ENCODE measurements around the gene ZSWIM8.

The ZSWIM8 gene

GRCh38 chr10:73797324-73798025 is 12.1 kb downstream of the ZSWIM8 start:
- H3K27ac ChIP-seq (ENCODE audit: low read length): no peak overlapping the region
- no peak overlapping the region for H3K9ac ChIP-seq (ENCODE audit: low read length in 2 of 2)
- H3K36me3 ChIP-seq (ENCODE audit: control insufficient read depth in 2 of 2, insufficient read depth in 2 of 2, low read length in 2 of 2): peaks cover 65 to 74% of the 10 kb centered on the region in 2 donors
- H3K4me1 ChIP-seq (ENCODE audit: control insufficient read depth, insufficient read depth, low read length): peaks cover 3% of the 10 kb centered on the region
- no peaks in the 10 kb centered on the region for H3K27me3 ChIP-seq (ENCODE audit: control insufficient read depth in 1 of 2, insufficient read depth in 2 of 2, low read length in 2 of 2)
- H3K9me3 ChIP-seq (ENCODE audit: control insufficient read depth in 2 of 2, low read length in 2 of 2): no peaks in the 10 kb centered on the region
- H3K4me3 ChIP-seq (ENCODE audit: low read length in 2 of 2): no peak overlapping the region

GRCh38 chr10:73798087-73798486 is 12.7 kb downstream of the ZSWIM8 start:
- no peaks in the 10 kb centered on the region for H3K27me3 ChIP-seq (ENCODE audit: control insufficient read depth in 1 of 2, insufficient read depth in 2 of 2, low read length in 2 of 2)
- no peak overlapping the region for H3K27ac ChIP-seq (ENCODE audit: low read length)
- H3K9ac ChIP-seq (ENCODE audit: low read length in 2 of 2): no peak overlapping the region
- peaks cover 64 to 74% of the 10 kb centered on the region in 2 donors for H3K36me3 ChIP-seq (ENCODE audit: control insufficient read depth in 2 of 2, insufficient read depth in 2 of 2, low read length in 2 of 2)
- H3K4me3 ChIP-seq (ENCODE audit: low read length in 2 of 2): no peak overlapping the region
- H3K4me1 ChIP-seq (ENCODE audit: control insufficient read depth, insufficient read depth, low read length): peaks cover 3% of the 10 kb centered on the region
- H3K9me3 ChIP-seq (ENCODE audit: control insufficient read depth in 2 of 2, low read length in 2 of 2): no peaks in the 10 kb centered on the region

GRCh38 chr10:73798927-73799560 is 13.6 kb downstream of the ZSWIM8 start:
- no peak overlapping the region for H3K27ac ChIP-seq (ENCODE audit: low read length)

GRCh38 chr10:73799899-73800559 is 14.6 kb downstream of the ZSWIM8 start:
- Histone ChIP-seq H3K27ac (ENCODE audit: low read length) (peak overlapping the region; percentile 18), H3K27me3 (ENCODE audit: control insufficient read depth in 1 of 2, insufficient read depth in 2 of 2, low read length in 2 of 2) (no peaks in the 10 kb centered on the region)

More at GRCh38 chr10:73798927-73799560, 13.6 kb downstream of the ZSWIM8 start:
- peaks cover 3% of the 10 kb centered on the region for H3K4me1 ChIP-seq (ENCODE audit: control insufficient read depth, insufficient read depth, low read length)
- no peak overlapping the region for H3K4me3 ChIP-seq (ENCODE audit: low read length in 2 of 2)
- no peaks in the 10 kb centered on the region for H3K9me3 ChIP-seq (ENCODE audit: control insufficient read depth in 2 of 2, low read length in 2 of 2)
- no peak overlapping the region for H3K9ac ChIP-seq (ENCODE audit: low read length in 2 of 2)
- H3K27me3 ChIP-seq (ENCODE audit: control insufficient read depth in 1 of 2, insufficient read depth in 2 of 2, low read length in 2 of 2): no peaks in the 10 kb centered on the region
- peaks cover 64 to 74% of the 10 kb centered on the region in 2 donors for H3K36me3 ChIP-seq (ENCODE audit: control insufficient read depth in 2 of 2, insufficient read depth in 2 of 2, low read length in 2 of 2)

GRCh38 chr10:73800560-73801252 is 15.3 kb downstream of the ZSWIM8 start:
- H3K27ac ChIP-seq (ENCODE audit: low read length): peak overlapping the region; percentile 18
- no peaks in the 10 kb centered on the region for H3K9me3 ChIP-seq (ENCODE audit: control insufficient read depth in 2 of 2, low read length in 2 of 2)
- H3K4me3 ChIP-seq (ENCODE audit: low read length in 2 of 2): no peak overlapping the region
- peaks cover 55 to 67% of the 10 kb centered on the region in 2 donors for H3K36me3 ChIP-seq (ENCODE audit: control insufficient read depth in 2 of 2, insufficient read depth in 2 of 2, low read length in 2 of 2)
- H3K4me1 ChIP-seq (ENCODE audit: control insufficient read depth, insufficient read depth, low read length): peaks cover 3% of the 10 kb centered on the region
- H3K27me3 ChIP-seq (ENCODE audit: control insufficient read depth in 1 of 2, insufficient read depth in 2 of 2, low read length in 2 of 2): no peaks in the 10 kb centered on the region
- no peak overlapping the region for H3K9ac ChIP-seq (ENCODE audit: low read length in 2 of 2)

More at GRCh38 chr10:73799899-73800559, 14.6 kb downstream of the ZSWIM8 start:
- H3K4me3 ChIP-seq (ENCODE audit: low read length in 2 of 2): no peak overlapping the region
- no peaks in the 10 kb centered on the region for H3K9me3 ChIP-seq (ENCODE audit: control insufficient read depth in 2 of 2, low read length in 2 of 2)
- peaks cover 3% of the 10 kb centered on the region for H3K4me1 ChIP-seq (ENCODE audit: control insufficient read depth, insufficient read depth, low read length)
- no peak overlapping the region for H3K9ac ChIP-seq (ENCODE audit: low read length in 2 of 2)
- peaks cover 56 to 68% of the 10 kb centered on the region in 2 donors for H3K36me3 ChIP-seq (ENCODE audit: control insufficient read depth in 2 of 2, insufficient read depth in 2 of 2, low read length in 2 of 2)

GRCh38 chr10:73801253-73801590 is 15.8 kb downstream of the ZSWIM8 start:
- Histone ChIP-seq H3K27me3 (ENCODE audit: control insufficient read depth in 1 of 2, insufficient read depth in 2 of 2, low read length in 2 of 2) (no peaks in the 10 kb centered on the region), H3K4me3 (ENCODE audit: low read length in 2 of 2) (no peak overlapping the region), H3K4me1 (ENCODE audit: control insufficient read depth, insufficient read depth, low read length) (peaks cover 3% of the 10 kb centered on the region), H3K27ac (ENCODE audit: low read length) (no peak overlapping the region), H3K9ac (ENCODE audit: low read length in 2 of 2) (no peak overlapping the region), H3K9me3 (ENCODE audit: control insufficient read depth in 2 of 2, low read length in 2 of 2) (no peaks in the 10 kb centered on the region), H3K36me3 (ENCODE audit: control insufficient read depth in 2 of 2, insufficient read depth in 2 of 2, low read length in 2 of 2) (peaks cover 60 to 69% of the 10 kb centered on the region in 2 donors)

GRCh38 chr10:73802276-73802991 is 17.0 kb downstream of the ZSWIM8 start:
- Histone ChIP-seq H3K27me3 (ENCODE audit: control insufficient read depth in 1 of 2, insufficient read depth in 2 of 2, low read length in 2 of 2) (no peaks in the 10 kb centered on the region), H3K4me1 (ENCODE audit: control insufficient read depth, insufficient read depth, low read length) (peaks cover 3% of the 10 kb centered on the region), H3K9ac (ENCODE audit: low read length in 2 of 2) (no peak overlapping the region), H3K9me3 (ENCODE audit: control insufficient read depth in 2 of 2, low read length in 2 of 2) (no peaks in the 10 kb centered on the region), H3K36me3 (ENCODE audit: control insufficient read depth in 2 of 2, insufficient read depth in 2 of 2, low read length in 2 of 2) (peaks cover 62 to 71% of the 10 kb centered on the region in 2 donors), H3K4me3 (ENCODE audit: low read length in 2 of 2) (no peak overlapping the region), H3K27ac (ENCODE audit: low read length) (no peak overlapping the region)

- Histone ChIP-seq H3K4me1 (ENCODE audit: control insufficient read depth, insufficient read depth, low read length) (peaks cover 3% of the 10 kb centered on the region), H3K4me3 (ENCODE audit: low read length in 2 of 2) (no peak overlapping the region), H3K9me3 (ENCODE audit: control insufficient read depth in 2 of 2, low read length in 2 of 2) (no peaks in the 10 kb centered on the region), H3K9ac (ENCODE audit: low read length in 2 of 2) (no peak overlapping the region), H3K27me3 (ENCODE audit: control insufficient read depth in 1 of 2, insufficient read depth in 2 of 2, low read length in 2 of 2) (no peaks in the 10 kb centered on the region), H3K27ac (ENCODE audit: low read length) (no peak overlapping the region), H3K36me3 (ENCODE audit: control insufficient read depth in 2 of 2, insufficient read depth in 2 of 2, low read length in 2 of 2) (peaks cover 64 to 68% of the 10 kb centered on the region in 2 donors)
Measured at GRCh38 chr10:73803680-73804286, 18.4 kb downstream of the ZSWIM8 start.

GRCh38 chr10:73806176-73806950 is 21.0 kb downstream of the ZSWIM8 start:
- no peak overlapping the region for H3K9ac ChIP-seq (ENCODE audit: low read length in 2 of 2)
- peak overlapping the region; percentile 11 for H3K27ac ChIP-seq (ENCODE audit: low read length)
- H3K36me3 ChIP-seq (ENCODE audit: control insufficient read depth in 2 of 2, insufficient read depth in 2 of 2, low read length in 2 of 2): peaks cover 53 to 55% of the 10 kb centered on the region in 2 donors
- no peak overlapping the region for H3K4me3 ChIP-seq (ENCODE audit: low read length in 2 of 2)
- H3K4me1 ChIP-seq (ENCODE audit: control insufficient read depth, insufficient read depth, low read length): peaks cover 15% of the 10 kb centered on the region
- H3K27me3 ChIP-seq (ENCODE audit: control insufficient read depth in 1 of 2, insufficient read depth in 2 of 2, low read length in 2 of 2): no peaks in the 10 kb centered on the region
- H3K9me3 ChIP-seq (ENCODE audit: control insufficient read depth in 2 of 2, low read length in 2 of 2): no peaks in the 10 kb centered on the region
